Activated T-cell treated with anti-CD3 and anti-CD28 coated beads for 24 hours (primary cell): ENCODE measurements around the gene ZC3H7B.
"Not testable (repeated sequence)": the region's sequence is repeated elsewhere in the genome, so short reads cannot be mapped to it uniquely, and the experiment has no call there.

Experiments used
- DNase-seq: peaks from one replicate; pipeline ENCODE4 v3.0.0-alpha.2; 2020; ENCODE audit warnings: low read depth

The ZC3H7B gene

DNA sequence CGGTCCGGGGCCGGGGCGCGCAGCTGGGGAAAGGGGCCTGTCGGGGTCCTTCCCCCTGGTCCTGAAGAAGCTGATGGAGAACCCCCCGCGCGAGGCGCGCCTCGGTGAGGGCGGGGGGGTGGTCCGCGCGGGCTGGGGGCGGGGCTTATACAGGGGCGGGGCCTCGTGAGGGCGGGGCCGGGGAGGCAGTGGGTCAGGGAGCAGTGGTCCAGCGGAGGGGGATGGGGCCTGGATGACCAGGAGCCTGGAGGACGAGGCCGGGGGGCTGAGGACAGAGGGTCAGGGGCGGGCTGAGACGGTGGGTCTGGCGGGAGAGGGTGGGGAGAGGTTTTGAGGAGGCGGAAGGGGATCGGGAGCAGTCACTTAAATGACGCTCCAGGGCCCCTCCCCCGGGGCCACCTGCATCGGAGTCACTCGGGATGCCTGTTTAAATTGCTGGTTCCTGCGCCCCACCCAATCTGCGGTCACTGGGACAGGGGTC is 80.8 kb downstream of the ZC3H7B start:
- DNase-seq = peak; percentile 45

DNA sequence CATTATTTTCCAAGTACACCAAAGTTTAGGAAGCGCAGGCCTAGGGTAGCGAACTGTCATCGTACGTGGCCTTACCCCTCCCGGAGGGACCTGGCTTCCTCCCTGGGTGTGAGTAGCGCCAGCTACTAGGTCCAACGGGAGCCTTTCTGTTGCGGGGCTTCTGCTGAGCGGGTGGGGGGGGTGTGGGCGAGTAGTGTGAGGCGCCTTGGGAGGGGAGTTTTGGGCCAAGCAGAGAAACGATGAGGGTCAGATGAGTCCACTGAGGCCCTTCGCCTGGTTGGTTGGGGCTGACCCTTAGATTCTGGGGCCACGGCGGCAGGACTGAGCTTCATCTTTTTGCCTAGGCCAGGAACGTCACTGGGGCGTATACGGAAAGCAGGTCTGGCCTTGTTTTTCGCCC is 81.3 kb downstream of the ZC3H7B start:
- no peak for DNase-seq

DNA sequence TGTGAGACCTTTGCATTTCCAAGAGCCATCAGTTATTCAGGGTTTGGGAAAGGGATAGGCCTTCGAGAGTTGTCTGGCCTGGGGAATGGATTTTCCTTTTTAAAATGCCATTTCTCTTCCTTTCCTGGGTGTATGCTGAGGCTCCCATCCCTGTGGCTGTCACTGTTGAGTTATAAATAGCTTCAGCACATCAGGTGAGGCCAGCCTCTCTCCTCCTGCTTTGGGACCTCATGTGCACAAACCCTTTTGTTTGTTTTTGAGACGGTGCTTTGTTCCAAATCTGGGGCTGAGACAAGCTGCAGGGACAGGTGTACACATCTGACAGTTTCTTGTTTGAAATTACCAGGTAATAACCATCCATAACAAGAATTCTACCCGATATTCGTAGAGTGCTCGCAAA is 81.8 kb downstream of the ZC3H7B start:
- no peak for DNase-seq

DNA sequence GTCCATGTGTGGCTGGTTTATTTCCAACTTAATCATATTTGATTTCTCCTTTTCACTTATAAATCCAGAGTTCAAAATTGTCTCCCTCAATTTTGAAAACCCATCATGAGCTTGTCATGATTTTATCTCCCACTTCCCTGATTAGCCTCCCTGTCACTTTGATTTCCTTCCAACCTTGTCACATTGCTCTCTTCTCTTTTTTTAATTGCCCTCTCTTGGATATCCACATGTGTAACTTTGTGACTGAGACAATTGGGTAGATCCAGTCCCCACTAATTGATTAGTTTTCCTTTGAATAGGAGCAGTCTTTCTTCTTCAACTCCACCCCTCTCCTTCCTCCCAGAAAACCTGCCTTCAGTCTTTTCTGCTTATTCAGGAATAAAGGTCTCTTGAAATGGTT is 82.8 kb downstream of the ZC3H7B start:
- no peak for DNase-seq

DNA sequence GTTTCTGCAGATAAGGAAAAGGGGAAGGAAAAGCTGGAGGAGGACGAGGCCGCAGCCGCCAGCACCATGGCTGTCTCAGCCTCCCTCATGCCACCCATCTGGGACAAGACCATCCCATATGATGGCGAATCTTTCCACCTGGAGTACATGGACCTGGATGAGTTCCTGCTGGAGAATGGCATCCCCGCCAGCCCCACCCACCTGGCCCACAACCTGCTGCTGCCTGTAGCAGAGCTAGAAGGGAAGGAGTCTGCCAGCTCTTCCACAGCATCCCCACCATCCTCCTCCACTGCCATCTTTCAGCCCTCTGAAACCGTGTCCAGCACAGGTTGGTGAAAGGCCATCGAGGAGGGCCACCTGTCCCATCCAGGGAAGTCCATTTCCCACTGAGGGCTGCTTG is 86.0 kb downstream of the ZC3H7B start:
- DNase-seq = no peak

DNA sequence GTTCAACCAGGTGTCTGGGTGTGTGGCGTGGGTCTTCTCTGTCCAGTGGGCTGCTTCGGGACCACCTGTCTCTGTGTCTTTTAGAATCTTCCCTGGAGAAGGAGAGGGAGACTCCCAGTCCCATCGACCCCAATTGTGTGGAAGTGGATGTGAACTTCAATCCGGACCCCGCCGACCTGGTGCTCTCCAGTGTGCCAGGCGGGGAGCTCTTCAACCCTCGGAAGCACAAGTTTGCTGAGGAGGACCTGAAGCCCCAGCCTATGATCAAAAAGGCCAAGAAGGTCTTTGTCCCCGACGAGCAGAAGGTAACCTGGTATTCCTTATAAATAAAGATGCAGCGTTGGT is 92.7 kb downstream of the ZC3H7B start:
- no peak for DNase-seq

DNA sequence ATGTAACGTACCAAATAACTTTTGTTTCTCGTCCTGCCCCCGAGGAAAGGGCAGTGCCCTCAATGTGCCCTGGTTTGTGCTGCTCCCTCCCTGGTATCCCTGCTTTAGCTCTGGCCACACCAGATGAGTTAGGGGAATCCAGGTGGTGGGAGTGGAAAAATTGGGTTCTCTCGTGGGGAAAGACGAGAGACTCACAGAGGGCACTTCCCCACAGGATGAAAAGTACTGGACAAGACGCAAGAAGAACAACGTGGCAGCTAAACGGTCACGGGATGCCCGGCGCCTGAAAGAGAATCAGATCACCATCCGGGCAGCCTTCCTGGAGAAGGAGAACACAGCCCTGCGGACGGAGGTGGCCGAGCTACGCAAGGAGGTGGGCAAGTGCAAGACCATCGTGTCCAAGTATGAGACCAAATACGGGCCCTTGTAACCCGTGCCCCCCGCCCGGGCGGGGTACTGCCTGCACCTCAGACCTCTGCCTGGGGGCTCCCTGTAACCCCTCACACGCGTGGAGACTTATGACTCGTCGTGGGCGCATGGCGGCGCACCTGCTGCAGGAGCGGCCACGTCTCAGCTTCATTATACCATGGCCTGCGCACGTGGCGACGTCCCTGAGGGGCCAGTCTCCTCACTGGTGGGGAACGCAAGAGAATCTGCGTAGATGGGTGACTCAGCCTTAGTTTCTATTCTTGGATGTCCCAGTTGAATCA is 94.4 kb downstream of the ZC3H7B start:
- no peak for DNase-seq

DNA sequence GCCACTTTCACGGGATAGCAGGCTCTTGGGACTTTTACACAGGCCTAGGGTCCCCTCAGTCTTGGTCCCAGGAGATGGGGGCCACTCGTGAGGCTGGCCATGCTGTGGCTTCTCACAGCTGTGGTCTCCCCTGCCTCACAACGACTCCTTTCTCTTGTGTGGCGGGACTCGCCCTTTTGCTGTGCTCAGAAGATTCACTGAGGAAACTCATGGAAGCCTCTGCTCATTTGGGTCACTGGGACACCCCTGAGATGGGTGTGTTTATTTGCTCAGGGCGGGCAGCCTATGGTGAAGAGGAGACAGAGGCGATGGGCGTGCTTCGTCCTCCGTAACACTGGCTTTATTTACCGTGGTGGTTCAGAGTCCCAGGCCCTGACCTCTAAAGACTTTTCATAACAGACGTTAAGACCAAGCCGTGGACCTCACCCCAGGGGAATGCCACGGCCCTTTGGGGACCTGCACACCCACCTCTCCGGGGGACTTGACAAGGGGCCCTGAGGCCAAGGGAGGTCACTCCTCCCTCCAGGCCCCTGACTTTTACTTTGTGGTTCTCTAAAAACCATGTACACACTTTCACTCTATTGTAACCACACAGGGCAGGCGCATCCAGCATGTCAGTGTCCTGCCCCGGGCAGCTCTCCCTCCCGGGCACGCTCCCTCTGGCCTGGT is 96.0 kb downstream of the ZC3H7B start:
- DNase-seq = no peak

DNA sequence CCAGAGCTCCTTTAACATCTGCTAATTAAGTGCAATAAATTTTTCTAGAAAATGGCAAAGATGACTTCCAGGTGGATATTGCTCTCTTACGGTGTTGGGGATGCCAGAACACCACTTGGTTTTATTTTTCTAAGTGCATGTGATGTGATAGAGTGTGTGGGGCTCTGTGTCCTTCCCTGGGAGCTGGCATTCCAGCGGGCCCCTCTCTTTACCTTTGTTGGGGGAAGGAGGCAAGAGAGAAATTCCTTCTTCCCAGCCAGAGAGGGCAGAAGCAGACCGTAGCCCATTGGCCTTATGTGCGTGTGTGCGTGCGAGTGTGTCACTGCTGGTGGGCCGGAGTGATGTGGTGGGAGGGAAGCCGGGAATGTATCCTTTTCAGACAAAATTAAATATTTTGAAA is 97.6 kb downstream of the ZC3H7B start:
- no peak for DNase-seq

DNA sequence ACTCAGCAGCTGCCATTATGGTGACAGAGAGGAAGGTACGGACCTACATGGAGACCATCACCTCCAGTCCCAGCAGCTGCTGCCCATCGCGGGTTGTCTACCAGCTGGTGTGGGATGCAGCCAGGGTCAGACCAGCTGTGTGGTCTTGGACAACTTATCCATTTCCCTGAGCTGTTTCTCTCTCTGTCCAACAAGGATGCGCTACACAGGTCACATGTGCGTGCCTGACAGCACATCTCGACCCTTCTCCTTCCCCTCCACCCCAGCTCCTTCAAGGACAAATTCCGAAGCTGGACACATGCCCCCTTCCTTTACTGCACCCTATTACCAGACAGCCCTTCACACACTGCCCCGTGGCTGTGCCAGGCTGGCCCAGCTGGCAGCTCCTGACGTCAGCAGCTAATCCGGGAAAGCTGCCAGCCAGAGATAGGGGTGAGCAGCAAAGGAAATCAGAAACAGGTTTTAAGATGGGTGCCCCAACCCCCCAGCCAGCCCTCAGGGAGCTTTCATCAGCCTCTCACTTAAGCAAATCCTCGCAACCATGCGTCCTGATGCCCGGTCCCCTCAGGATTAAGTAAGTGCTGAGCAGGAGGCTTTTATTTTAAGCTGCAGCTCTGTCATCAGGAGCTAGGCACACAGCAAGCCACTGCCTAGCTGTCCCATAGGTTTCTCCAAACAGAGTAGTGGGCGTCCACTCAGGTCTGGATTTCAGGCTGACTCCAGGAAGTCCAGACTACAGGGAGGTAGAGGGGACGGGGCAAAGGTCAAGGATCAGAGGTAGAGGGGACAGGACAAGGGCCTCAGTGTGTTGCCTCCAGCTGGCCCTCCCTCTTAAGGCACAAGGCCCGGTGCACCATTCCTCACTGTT is 100.7 kb downstream of the ZC3H7B start:
- no peak for DNase-seq

DNA sequence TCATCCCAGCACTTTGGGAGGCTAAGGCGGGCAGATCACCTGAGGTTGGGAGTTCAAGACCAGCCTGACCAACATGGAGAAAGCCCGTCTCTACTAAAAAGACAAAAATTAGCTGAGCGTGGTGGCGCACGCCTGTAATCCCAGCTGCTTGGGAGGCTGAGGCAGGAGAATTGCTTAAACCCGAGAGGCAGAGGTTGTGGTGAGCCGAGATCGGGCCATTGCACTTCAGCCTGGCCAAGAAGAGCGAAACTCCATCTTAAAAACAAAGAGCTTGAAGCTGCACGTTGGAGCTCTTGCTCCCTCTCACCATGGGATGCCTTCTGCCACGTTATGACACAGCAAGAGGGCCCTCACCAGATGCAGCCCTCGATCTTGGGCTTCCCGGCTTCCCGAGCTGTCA is 101.5 kb downstream of the ZC3H7B start:
- DNase-seq = not testable (repeated sequence)

DNA sequence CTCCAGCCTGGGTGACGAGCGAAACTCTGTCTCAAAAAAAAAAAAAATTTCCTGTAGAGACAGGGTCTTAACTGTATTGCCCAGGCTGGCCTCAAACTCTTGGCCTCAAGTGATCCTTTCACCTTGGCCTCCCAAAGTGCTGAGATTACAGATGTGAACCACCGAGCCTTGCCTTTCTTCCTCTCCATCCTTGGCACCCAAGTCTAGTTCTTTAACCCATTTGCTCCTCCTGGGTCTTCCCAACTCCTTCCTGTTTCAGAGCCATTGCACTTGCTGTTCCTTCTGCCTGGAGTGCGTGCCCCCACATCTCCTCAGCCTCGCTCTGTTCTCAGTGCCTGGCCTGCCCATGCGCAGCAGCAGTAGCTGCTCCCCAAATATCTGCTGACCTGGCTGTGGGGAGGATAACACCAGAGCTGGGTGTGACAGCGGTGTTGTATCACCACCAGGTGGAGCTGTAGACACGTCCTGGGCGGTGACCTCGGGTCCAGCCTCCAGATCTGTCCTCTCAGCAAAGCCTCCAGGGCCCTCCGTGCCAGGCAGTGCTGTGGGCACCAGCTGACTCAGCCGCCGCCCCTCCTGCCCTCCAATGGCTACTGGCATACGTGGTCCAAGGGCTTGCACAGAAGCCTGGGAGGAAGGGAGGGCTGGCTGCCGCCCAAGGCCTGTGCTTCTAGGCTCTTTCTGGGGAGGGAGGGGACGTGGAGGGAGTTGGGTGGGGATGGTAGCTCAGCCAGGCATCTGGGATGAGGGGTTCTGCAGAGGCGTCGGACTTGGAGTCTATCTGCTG is 102.4 kb downstream of the ZC3H7B start:
- peak; percentile 82 for DNase-seq

DNA sequence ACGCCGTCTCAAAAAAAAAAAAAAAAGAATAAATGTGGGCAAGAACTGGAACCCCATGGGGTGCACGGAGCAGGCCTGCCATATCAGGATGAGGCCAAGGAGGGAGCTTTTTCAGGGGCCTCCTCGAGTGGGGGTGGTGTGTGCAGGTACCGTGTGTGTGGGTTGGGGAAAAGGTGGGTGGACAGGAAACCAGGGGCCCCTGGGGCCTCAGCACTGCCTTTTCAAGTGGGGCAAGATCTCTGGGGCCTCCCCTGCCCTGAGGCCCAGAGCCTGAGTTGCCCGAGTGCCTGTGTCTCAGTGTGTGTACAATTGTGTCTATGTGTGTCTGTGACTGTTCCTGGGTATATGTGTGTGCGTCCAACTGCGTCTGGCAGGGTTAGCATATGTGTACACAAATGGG is 104.3 kb downstream of the ZC3H7B start:
- DNase-seq = no peak

DNA sequence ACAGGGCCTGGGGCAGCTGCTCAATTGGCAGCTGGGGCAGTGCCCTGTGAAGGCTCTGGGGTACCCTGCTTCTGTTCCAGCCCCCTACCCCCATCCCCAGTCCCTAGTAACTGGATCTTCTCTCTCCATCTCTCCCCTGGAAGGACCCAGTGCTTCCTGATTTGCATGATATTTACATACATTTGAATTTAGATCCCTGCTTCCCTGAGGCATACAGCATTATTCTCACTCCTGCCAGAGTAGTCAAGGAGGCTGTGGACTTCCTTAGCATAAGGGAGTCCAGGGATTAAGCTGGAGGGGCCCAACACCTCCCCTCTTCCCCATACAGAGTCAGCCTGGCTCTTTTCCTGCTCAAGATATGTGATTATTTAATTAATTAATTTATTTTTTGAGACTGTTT is 105.1 kb downstream of the ZC3H7B start:
- DNase-seq = no peak

DNA sequence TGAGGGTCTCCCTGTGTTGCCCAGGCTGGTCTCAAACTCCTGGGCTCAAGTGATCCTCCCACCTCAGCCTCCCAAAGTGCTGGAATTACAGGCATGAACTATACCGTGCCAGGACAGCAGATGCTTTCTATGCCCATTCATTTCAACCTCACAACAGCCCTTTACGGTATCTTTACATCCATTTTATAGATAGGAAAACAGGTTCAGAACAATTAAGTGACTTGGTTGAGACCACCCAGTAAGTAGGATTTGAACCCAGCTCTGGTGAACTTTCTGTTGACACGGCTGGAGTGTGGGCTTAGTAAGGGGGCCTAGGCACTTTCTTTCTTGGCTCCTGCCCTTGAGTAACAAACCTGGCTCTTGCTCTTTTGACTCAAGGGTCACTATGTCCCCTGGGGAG is 106.1 kb downstream of the ZC3H7B start:
- DNase-seq = no peak

DNA sequence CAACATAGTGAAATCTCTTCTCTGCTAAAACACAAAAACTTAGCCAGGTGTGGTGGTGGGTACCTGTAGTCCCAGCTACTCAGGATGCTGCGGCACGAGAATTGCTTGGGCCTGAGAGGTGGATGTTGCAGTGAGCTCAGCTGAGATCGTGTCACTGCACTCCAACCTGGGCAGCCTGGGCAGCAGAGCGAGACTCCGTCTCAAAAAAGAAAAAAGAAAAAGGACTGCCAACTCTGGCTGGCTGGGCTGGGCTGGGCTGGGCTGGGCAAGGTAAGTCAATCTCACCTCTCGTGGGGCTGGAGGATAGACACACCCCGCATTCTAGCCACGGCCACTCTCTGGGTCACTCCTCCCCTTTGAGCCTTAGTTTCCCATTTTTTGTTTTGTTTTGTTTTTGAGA is 107.3 kb downstream of the ZC3H7B start:
- DNase-seq = no peak
